Measurements from ENCODE around the gene TMPRSS3.

Gene TMPRSS3

GRCh38 chr21:42430521-42430920, 34.7 kb upstream of the TMPRSS3 start:
- TF ChIP-seq MAX (IDR thresholded peaks at IDR 0.05) = no peak
- no peak for TF ChIP-seq EGR1 (IDR thresholded peaks at IDR 0.05)
- TF ChIP-seq RAD21 (IDR thresholded peaks at IDR 0.05; ENCODE audit: low read depth) = no peak
- TF ChIP-seq REST (IDR thresholded peaks at IDR 0.05; ENCODE audit: low read depth) = no peak
- TF ChIP-seq YY1 (IDR thresholded peaks at IDR 0.05; ENCODE audit: low read depth) = no peak
- TF ChIP-seq TCF12 (IDR thresholded peaks at IDR 0.05; ENCODE audit: low read depth) = no peak
- TF ChIP-seq EP300 (IDR thresholded peaks at IDR 0.05; ENCODE audit: borderline replicate concordance) = no peak
- no peak for TF ChIP-seq TEAD4 (IDR thresholded peaks at IDR 0.05)
- no peak for TF ChIP-seq CEBPB (IDR thresholded peaks at IDR 0.05)
- no peak for TF ChIP-seq USF1 (IDR thresholded peaks at IDR 0.05)
- no peak for TF ChIP-seq CREB1 (IDR thresholded peaks at IDR 0.05; ENCODE audit: low read depth)
- TF ChIP-seq FOXM1 (IDR thresholded peaks at IDR 0.05; ENCODE audit: borderline replicate concordance, low read depth) = no peak
- no peak for TF ChIP-seq TAF1 (IDR thresholded peaks at IDR 0.05; ENCODE audit: low read depth)
- TF ChIP-seq NFIC (IDR thresholded peaks at IDR 0.05) = no peak
- TF ChIP-seq ZBTB7A (IDR thresholded peaks at IDR 0.05; ENCODE audit: low read depth) = no peak

GRCh38 chr21:42429856-42430255, 34.0 kb upstream of the TMPRSS3 start:
- no peak for TF ChIP-seq TAF1 (IDR thresholded peaks at IDR 0.05; ENCODE audit: low read depth)
- no peak for TF ChIP-seq TEAD4 (IDR thresholded peaks at IDR 0.05)
- TF ChIP-seq REST (IDR thresholded peaks at IDR 0.05; ENCODE audit: low read depth) = peak; percentile 89

- TF ChIP-seq EP300 (IDR thresholded peaks at IDR 0.05; ENCODE audit: borderline replicate concordance) = no peak
- no peak for TF ChIP-seq RAD21 (IDR thresholded peaks at IDR 0.05; ENCODE audit: low read depth)
- TF ChIP-seq TAF1 (IDR thresholded peaks at IDR 0.05; ENCODE audit: low read depth) = no peak
- no peak for TF ChIP-seq USF1 (IDR thresholded peaks at IDR 0.05)
- no peak for TF ChIP-seq CREB1 (IDR thresholded peaks at IDR 0.05; ENCODE audit: low read depth)
- no peak for TF ChIP-seq FOXM1 (IDR thresholded peaks at IDR 0.05; ENCODE audit: borderline replicate concordance, low read depth)
- TF ChIP-seq EGR1 (IDR thresholded peaks at IDR 0.05) = no peak
- TF ChIP-seq CEBPB (IDR thresholded peaks at IDR 0.05) = no peak
- TF ChIP-seq REST (IDR thresholded peaks at IDR 0.05; ENCODE audit: low read depth) = no peak
- TF ChIP-seq TCF12 (IDR thresholded peaks at IDR 0.05; ENCODE audit: low read depth) = no peak
- TF ChIP-seq NFIC (IDR thresholded peaks at IDR 0.05) = no peak
- TF ChIP-seq ZBTB7A (IDR thresholded peaks at IDR 0.05; ENCODE audit: low read depth) = no peak
- no peak for TF ChIP-seq TEAD4 (IDR thresholded peaks at IDR 0.05)
- TF ChIP-seq YY1 (IDR thresholded peaks at IDR 0.05; ENCODE audit: low read depth) = no peak
- no peak for TF ChIP-seq MAX (IDR thresholded peaks at IDR 0.05)
These were observed 33.2 kb upstream of the TMPRSS3 start for GRCh38 chr21:42429021-42429420.

GRCh38 chr21:42427809-42428419, 32.1 kb upstream of the TMPRSS3 start:
- no peak for TF ChIP-seq USF1 (IDR thresholded peaks at IDR 0.05)

Measured in Ishikawa (cell line).